NOMO-1 treated with DMSO at 0.1 percent for 48 hours (cell line): Measurements from ENCODE around the gene TBC1D2.
"Not testable (repeated sequence)": the region's sequence is repeated elsewhere in the genome, so short reads cannot be mapped to it uniquely, and the experiment has no call there.

Source experiments
- DNase-seq: peaks from one replicate; lab custom pipeline; 2025; ENCODE audit not compliant: unreplicated experiment; lab: John Stamatoyannopoulos, UW

Gene TBC1D2

DNA sequence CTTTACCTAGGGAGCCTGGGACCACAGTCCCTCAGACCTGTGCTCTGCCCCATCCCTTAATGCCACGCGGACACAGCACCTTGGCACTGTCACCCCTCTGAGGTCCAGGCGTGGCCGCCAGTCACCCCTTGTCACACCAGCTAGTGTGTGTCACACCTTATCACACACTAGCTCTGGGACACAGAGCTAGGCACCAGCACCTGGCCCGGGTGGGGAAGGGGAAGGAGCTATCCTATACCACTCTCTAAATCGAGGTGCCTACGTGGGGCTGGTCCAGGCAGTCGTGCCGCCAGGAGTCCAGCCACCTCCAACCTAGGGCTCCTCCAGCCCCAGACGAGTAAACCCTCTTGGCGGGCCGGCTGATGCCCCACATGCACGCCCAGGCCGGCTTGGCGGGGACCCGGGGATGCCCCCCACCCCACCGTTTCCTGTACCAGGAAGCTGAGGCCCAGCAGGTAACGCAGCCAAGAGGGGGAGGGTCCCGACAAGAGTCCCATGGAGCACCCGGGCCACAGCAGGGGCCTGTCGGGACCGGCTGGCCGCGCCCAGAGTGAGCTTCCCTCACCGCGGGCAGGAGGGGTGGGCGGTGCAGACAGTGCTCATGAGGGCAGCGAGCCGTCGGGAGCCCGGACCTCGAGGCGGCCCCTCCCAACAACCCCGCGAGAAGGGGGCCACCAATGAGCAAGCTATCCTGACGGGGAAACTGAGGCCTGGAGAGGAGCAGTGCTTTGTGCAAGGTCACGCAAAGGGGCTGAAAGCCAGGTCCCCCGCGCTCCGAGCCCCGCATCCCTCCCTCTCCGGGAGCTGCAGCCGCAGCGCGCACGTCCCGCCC, 63.6 kb downstream of the TBC1D2 start:
- peak; percentile 13 for DNase-seq

DNA sequence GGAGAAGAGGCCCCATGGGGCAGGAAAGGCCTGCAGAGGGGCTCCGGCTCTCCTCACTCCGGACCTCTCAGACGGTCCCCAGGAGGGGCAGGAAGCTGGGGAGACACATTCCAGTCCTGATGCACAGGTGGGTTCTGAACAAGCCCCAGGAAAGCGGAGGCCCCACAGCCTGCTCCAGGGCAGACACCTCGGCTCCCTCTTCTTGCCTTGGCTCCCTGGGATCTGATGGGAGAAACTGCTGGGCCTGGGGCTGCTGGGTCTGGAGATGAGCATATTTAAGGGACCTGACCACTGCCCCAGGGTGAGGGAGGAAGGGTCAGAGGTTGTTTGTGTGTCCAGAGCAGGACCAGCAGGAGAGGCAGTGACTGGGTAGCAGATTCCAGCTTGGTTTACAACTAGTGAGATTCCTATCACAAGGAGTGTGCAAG, 64.3 kb downstream of the TBC1D2 start:
- DNase-seq = no peak

DNA sequence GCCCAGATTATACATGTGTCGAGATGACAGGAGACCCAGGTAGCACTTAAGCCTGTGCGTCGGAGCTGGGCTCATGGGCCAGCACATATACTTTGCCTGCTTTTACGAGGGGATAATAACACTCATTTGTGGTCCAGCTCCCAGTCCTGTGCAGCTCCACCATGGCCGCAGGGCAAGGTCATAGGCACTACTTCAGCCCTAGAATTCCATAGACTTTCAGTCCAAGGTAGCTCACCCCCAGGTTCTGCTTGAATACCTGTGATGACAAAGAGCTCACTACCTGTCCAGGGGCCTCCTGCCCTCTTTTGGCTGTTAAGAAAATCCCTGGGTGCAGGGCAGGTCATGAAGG, 64.7 kb downstream of the TBC1D2 start:
- DNase-seq = no peak

DNA sequence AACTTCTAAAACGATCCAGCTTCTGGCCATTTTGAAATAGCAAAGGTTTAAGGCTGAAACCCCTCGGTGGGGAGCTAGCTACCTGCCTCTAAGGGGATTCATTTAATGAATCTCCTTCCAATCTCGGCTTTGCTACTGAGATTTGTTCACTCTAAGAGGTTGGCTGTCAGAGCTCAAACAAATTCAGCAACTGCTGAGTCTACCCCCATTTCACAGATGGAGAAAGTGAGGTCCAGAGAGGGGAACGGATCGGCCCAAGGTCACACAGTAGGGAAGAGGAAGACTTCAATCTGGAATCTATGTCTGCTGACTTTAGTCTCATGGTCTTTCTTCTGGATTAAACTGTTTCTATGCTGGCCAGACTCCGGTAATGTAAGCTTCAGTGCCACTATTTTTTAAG, 66.0 kb downstream of the TBC1D2 start:
- no peak for DNase-seq

DNA sequence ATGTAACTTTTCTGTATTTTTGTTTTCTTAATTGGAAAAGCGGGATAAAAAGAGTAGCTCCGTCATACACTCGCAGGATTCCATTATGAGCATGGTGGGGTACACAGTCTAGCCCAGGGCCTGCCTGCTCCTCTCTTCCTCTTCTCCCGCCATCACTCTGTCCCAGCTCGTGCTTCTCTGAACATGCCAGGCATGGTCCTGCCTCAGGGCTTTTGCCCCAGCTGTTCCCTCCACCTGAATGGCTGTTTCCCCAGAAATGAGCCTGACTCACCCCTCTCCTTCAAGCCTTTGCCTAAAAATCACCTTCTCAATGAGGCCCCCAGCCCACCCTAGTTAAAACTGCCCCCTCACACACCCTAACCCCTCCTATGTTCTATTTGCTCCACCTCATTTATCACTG, 67.5 kb downstream of the TBC1D2 start:
- DNase-seq = no peak

DNA sequence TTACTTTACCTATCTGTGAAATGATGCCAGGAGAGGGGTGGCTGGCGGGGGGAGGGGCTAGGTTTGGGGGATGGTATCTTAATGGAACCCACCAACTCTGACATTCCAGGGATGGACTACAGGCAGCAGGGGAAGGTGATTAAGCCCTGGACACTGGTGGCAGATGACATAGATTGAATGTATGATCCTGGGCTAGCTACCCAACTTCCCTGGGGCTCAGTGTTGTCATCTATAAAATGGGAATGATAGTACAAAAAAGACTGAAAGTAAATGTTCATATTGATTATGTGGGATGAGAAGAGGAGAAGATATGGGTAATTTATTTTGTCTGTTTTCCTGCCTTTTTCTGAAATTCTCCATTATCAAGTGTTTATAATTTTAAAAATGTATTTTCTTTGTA, 69.2 kb downstream of the TBC1D2 start:
- DNase-seq = no peak

DNA sequence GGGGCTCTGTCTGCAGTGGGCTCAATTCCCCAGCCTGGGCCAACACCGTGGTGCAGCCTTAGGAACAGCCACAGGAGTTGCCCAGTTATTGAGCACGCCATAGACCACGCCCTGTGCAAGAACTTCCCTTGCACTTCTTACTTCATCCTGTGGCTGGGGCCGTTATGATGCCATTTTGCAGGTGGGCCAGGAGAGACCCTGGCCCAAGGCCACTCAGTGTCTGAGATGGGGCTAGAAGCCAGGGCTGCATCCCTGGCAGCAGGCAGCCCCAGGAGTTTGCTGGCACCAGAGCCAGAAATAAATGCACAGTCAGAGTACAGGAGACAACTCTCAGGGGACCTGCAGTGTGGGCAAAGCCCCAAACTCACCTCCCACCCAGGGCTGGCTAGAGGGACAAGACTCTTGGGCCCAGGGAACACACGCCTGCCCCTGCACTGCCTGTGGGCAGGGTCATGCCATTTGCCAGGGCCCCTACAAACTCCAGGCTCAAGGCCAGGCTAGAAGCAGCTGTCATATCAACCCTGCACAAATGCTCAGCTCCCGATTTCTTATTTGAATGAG, 69.8 kb downstream of the TBC1D2 start:
- DNase-seq = peak; percentile 36

DNA sequence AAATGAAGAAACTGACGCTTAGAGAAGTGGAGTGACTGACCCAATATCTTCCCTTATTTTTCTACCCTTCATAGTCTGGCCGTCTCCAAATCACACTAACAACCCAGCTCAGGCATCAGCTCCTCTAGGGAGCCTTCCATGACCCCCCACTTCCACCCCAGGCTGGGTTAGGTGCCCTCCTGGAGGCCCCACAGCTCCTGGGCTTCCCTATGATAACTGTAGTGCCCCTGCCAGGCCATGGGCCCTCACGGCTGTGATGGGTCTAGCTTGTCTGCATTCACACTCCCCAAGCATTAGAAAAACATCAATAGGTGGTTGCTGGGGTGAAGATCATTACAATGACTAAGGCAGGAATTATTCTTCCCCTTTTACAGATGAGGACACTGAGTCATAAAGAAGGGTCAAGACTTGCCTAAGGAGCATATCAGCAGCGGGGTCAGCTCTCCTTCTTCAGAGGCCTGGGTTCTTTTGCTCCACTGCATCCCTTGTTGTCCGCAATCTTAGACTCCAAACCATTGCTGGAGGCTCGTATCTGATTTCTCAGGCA, 70.4 kb downstream of the TBC1D2 start:
- no peak for DNase-seq

DNA sequence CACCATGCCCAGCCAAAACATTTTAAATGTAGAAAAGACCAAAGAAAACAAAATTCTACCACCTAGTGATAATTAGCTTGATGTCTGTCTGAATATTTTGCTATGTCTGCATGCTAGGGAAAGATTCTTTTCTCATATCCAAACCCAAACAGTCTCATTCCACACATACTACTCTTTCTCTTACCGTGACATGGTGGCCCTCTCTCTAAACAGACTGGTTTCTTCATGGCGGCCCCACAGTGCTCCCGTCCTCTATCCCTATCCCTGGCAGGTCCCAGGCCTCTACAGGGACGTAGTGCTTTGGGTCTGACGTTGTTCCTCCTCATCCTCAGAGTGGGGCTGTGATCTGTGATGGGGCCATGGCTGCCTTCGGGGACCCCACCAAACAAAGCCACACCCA, 71.1 kb downstream of the TBC1D2 start:
- DNase-seq = no peak

DNA sequence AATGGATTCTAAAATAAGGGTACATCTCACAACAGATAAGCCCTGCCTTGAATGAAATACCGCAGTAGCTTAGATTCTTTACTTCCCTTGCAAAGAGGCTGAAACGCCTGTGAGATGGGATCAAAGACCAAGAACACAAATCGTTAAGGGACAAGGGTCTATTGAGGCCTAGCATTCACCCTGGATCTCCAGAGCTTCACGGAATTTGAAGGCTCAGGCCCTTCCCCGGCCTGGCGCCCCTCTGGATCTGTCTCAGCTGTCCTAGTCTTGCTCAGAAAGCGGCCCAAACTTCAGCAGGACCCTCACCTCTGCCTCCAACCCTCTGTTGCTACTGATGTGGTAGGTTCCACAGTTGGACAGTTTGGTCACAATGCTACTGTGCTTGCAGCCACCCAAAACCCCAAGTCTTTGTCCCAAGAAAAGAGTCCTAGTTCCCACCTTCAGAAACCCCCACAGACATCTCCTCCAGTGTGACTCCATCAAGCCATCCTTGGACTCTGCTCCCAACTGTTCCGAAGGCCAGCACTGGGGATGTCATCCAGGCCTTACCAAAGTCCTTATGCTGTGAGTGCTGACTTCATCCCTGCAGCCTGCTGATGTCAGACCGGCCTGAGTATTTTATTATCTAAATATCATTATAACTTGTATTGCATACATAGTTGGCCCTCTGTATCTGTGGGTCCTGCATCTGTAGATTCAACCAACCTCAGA, 72.4 kb downstream of the TBC1D2 start:
- no peak for DNase-seq

DNA sequence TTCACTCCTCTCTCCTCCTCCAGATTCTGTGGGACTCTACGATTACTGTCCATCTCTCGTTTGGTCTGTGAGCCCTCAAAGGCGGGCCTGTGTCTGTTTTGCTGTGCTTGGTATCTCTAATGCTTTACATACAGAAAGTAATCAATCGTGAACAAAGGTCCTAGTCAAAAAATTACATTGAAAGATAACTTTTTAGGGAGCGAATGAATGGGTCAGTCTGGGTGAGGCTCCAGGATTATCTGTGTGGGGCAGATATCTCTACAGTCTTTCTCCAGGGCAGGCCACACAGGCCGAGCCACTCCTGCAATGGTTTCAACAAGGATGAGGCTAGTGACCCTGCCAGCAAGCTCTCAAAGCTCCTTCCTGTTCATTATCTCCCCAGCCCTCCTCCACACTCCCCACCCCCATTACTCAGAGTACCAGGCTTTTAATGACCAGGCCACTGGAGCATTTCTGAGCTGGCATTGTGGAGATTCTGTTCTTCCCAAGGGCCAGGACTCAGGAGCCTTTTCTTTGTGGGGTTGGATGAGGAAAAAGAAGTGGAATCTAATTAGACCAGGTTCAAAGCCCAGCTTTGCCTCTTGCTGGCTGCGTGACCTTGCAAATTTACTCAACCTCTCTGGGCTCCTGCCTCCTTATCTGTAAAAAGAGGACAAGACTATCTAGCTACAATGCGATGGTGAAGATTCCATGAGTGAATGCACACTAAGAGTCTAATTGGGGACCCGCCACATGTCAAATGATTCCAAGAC, 73.2 kb downstream of the TBC1D2 start:
- DNase-seq = no peak

DNA sequence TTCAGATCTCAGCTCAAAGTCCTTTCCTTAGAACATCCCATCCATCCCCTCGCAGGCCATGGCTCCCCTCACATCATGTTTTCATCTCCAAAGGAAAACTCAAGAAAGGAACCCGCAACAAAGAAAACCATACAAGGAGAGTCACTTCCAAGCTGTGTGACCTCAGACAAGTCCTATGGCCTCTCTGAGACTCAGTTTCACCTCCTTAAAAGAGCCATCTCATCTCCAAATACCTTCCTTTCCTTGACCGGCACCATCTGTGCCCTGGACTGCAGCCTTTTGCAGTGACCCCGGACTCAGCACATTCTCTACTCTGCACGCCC, 73.7 kb downstream of the TBC1D2 start:
- DNase-seq = no peak

DNA sequence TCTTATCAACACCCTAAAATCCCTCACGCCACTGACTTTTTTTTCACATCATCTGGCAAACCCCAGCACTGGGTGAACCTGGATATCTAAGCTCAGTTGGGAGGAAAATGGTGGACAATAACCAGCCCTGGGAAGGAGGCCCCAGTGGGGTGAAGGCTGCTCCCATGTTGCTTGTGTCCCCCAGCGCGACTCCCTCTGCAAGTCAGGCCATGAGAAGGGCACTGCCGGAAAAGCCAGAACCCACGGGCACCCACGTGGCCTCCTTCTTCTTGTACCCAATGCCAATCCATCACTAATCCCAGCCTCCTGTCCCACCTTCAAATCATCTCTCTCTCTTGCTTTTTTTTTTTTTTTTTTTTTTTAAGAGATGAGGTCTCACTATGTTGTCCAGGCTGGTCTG, 74.5 kb downstream of the TBC1D2 start:
- no peak for DNase-seq

DNA sequence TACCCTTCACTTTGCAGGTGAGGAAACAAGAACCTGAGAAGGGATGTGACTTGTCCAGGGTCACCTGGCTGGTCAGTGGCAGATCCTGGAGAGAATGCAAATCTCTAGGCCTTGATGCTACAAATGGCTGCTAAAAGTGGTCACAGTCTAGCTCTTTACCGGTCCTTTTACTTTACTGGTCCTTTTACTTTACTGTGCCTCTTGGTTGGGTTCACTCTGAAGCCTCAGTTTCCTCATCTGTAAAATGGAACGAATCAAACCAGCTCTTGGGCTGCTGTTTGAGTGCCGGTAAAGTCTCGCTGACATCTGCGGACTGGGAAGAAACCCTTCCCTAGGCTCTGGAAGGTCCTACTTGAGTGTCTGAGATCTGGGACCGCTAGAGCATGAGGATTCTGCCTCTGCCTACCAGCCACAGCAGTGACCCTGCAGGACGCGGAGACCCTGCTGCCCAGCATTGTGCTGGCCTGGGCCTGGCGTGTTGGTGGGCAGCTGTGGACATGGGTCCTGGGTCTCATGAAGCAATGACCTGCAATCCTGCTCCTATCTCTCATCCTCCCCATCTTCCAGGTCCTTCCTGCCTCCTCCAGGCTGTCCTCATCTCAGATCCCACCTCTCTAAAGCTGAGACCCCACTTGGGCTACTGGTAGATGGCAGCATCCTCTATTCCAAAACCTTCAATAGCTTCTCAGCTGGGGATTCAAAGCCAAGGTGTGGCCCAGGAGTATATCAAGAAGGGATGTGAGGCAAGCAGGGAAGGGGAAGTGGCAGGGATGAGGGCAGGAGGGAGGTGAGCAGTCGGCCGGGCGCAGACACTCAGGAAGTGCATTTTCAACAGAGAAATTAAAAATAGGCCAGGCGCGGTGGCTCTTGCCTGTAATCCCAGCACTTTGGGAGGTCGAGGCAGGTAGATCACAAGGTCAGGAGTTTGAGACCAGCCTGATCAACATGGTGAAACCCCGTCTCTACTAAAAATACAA, 76.3 kb downstream of the TBC1D2 start:
- DNase-seq = peak; percentile 9

DNA sequence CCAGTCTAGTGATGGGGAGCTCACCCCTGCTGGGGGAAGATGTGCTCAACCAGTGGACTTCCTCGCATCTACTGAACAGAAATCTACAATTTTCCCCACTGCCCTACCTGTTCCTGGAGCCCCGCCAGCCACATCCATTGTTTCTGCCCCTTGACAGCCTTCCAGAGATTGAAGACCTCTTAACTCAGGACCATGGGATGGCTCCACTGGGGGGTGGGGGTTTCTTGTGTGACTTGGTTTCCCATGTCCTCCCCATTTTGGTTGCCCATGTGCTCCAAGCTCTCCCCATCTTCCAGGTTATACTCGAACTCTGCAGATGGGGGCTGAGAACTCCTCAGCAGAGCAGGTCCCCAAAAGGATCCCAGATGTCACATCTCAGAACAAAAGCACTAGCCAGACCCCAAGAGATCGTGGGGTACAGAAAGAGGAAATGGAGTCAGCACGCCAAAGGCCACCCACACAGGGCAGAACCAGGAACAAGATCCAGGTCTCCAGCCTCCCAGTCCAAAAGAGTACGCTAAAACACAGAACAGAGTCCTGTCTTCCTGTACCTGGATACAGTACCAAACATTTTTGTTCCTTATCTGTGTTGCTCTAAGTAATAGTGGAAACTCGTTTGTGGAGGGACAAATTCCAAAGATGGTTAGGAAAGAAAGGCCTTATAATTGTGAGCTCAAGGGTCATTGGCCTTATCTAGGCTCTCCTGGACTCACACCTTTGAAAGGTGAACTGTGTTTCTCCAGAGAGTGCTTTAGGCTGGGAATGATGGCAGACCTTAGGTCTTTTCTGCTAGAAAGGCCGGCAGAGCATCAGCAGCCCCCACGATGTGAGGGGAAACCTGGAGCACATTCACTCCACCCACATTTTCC, 78.8 kb downstream of the TBC1D2 start:
- no peak for DNase-seq

DNA sequence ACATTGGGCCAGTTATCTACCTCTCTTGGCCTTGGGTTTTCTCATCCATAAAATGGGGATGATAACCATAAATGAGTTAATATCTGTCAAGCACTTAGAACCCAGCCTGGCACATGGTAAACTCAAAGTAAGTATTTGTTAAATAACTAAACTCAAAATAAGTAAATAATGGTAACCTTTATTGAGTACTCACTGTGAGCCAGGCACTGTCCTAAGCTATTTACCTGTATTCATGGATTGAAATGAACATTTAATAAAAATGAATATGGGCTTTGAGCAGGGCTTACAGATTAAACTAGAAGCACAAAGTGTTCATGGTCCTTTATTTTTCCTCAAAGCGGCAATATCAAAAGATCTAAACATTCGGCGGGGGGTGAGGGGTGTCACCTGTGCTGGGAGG, 79.7 kb downstream of the TBC1D2 start:
- DNase-seq = no peak

DNA sequence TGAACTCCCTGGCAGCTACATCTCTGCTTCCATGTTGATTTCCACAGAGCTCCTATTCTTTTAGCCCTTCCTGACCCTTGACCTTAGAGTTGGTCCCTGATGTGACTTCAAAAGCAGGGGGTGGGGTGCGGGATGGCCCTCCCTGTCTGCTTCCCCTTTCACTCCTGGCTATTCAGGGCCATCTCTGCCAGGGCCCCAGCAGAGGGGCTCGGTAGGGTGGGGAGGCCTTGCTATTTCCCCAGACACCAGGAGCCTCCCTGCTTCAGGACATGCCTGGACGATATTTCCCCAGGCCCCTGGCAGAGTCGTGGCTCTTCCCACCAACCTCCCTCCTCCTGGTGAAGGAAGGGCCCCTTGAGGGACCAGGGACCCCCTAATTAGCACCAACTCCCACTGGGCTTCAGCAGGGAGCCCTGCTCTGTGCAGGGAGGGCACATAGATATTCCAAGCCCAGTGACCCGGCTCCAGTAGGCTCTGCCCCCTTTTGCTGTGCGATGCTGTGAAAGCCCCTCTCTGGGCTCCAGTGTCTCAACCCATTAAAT, 80.3 kb downstream of the TBC1D2 start:
- DNase-seq = no peak

DNA sequence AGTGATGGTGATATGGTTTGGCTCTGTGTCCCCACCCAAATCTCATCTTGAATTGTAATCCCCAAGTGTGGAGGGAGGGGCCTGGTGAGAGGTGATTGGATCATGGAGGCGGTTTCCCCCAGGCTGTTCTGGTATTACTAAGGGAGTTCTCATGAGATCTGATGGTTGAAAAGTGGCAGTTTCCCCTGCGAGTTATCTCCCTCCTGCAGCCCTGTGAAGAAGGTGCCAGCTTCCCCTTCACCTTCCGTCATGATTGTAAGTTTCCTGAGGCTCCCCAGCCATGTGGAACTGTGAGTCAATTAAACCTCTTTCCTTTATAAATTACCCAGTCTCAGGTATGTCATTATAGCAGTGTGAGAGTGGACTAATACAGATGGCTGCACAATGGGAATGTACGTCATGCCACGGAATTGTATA, 80.9 kb downstream of the TBC1D2 start:
- not testable (repeated sequence) for DNase-seq

DNA sequence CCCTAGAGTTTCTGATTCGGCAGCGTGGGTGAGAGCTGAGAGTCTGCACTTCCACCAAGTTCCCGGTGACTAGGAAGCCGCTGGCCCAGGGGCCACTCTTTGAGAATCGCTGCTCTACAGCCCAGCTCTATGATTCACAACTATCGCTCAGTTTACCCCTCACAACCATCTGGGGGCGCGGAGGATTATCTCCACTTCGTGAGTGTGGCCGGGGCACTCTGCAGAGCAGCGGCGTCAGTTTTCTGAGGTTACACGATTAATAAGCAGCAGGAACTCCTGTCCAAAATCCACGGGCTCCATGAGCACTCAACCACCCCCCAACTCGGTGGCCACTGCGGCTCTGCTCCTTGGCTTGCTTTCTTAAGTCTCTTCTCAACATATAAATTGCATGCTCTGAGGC, 82.3 kb downstream of the TBC1D2 start:
- no peak for DNase-seq
